DOHH2 (cell line): ENCODE measurements around the gene PEAR1.

Experiments used
- EZH2phosphoT487 ChIP-seq: fragments of 200-600 bp; sonication (generic); IDR thresholded peaks from 2 replicates; pipeline ENCODE4 v1.6.1; 2017; ENCODE audit warnings: borderline replicate concordance, mild to moderate bottlenecking, antibody characterized with exemption, low read length, moderate library complexity, mixed read lengths
- TF ChIP-seq, protein P1 (sequence below): fragments of 200-600 bp; sonication (generic); IDR thresholded peaks from one replicate; pipeline ENCODE4 v1.5.1; 2014; ENCODE audit warnings: antibody characterized with exemption, mild to moderate bottlenecking, low read depth, low read length; ENCODE audit not compliant: poor library complexity, severe bottlenecking

DNA sequence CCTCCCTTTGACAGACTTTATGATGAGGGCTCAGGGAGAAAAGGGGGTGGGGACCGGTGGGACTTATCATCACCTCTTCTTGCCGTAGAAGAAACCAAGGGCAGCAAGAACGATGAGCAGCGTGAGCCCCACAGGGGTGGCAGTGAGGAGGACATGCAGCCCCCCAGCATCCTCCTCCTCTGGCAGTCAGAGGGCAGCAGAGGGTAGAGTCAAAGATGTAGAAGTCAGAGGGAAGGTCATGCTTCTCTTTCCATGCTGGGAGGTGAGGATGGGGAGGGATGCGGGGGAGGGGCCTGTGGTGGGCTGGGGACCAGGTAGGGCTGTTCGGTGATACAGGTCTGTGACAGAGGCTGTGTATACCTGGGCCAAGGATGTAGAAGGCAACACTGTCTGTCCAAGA is 49.4 kb upstream of the PEAR1 start:
- TF ChIP-seq, protein P1, sequence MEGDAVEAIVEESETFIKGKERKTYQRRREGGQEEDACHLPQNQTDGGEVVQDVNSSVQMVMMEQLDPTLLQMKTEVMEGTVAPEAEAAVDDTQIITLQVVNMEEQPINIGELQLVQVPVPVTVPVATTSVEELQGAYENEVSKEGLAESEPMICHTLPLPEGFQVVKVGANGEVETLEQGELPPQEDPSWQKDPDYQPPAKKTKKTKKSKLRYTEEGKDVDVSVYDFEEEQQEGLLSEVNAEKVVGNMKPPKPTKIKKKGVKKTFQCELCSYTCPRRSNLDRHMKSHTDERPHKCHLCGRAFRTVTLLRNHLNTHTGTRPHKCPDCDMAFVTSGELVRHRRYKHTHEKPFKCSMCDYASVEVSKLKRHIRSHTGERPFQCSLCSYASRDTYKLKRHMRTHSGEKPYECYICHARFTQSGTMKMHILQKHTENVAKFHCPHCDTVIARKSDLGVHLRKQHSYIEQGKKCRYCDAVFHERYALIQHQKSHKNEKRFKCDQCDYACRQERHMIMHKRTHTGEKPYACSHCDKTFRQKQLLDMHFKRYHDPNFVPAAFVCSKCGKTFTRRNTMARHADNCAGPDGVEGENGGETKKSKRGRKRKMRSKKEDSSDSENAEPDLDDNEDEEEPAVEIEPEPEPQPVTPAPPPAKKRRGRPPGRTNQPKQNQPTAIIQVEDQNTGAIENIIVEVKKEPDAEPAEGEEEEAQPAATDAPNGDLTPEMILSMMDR: no peak
- no peak for TF ChIP-seq EZH2phosphoT487
